Heart left ventricle (tissue), 16 donors: Measurements from ENCODE around the gene CDC42EP3. TPM values are rescaled to one million over a fixed set of nuclear protein-coding genes. Genes with fewer than 3 reads are reported as not detected.
A peak's percentile ranks its signal among the peaks of the same experiment; 100 is the strongest.

ENCODE experiments used
- ATAC-seq, 4 donors: fragments of 200-7000 bp; cut with Tn5 transposase; one replicate each; pipeline ENCODE4 v1.9.1; 2020 to 2022; ENCODE audit warnings: moderate library complexity in 4 of 4, mild to moderate bottlenecking in 3 of 4, moderate number of reproducible peaks in 1 of 4
- DNase-seq, 5 donors: peaks; one replicate each; pipeline ENCODE4 v3.0.0-alpha.2; 2020
- H3K27ac ChIP-seq, 12 donors: fragments of 200-600 bp; sonication (generic) in 4 of 12; one replicate each; pipeline versions ENCODE4 v1.5.0 to v1.8.0; 2016 to 2022; ENCODE audit warnings: mild to moderate bottlenecking in 2 of 12
- H3K27me3 ChIP-seq, 9 donors: fragments of 200-600 bp; sonication (generic) in 2 of 9; one replicate each; pipeline versions ENCODE4 v1.5.1 to v1.8.0; 2016 to 2022; ENCODE audit warnings: mild to moderate bottlenecking in 3 of 9
- H3K36me3 ChIP-seq, 9 donors: fragments of 200-600 bp; sonication (generic) in 2 of 9; one replicate each; pipeline versions ENCODE4 v1.5.0 to v1.8.0; 2018 to 2022; ENCODE audit warnings: mild to moderate bottlenecking in 2 of 9
- H3K4me1 ChIP-seq, 12 donors: fragments of 200-600 bp; sonication (generic) in 4 of 12; one replicate each; pipeline versions ENCODE4 v1.5.0 to v1.8.0; 2016 to 2022; ENCODE audit warnings: mild to moderate bottlenecking in 3 of 12
- H3K4me3 ChIP-seq, 12 donors: fragments of 200-600 bp; sonication (generic) in 4 of 12; one replicate each; pipeline versions ENCODE4 v1.5.0 to v1.8.0; 2017 to 2022; ENCODE audit warnings: mild to moderate bottlenecking in 9 of 12, moderate library complexity in 4 of 12
- H3K9me3 ChIP-seq, 12 donors: fragments of 200-600 bp; sonication (generic) in 4 of 12; one replicate each; pipeline versions ENCODE4 v1.5.0 to v1.8.0; 2016 to 2022; ENCODE audit warnings: mild to moderate bottlenecking in 1 of 12
- POLR2A ChIP-seq, 2 donors: fragments of 450-650 bp; IDR thresholded peaks; one replicate each; pipeline ENCODE4 v1.6.1; 2017; ENCODE audit warnings: antibody characterized with exemption in 2 of 2, mild to moderate bottlenecking in 2 of 2, moderate library complexity in 2 of 2
- WGBS, 4 donors: extraction: QIAGEN DNeasy Blood & Tissue Kit in 2 of 4; methylation state at CpG; one replicate each; pipeline versions ENCODE4 v1.1.5 to v1.1.7; 2013 to 2018; 5-methylcytosine and 5-hydroxymethylcytosine counted together
- intact Hi-C, 10 donors: fragments of 100-400 bp; cut with DNase I; formaldehyde crosslinking; loops; one replicate each; pipeline versions ENCODE4 v1.11.1 to v1.14.2; 2022
- polyA plus RNA-seq, 2 donors: library from polyadenylated mRNA; stranded (reverse); fragments of 200-250 nt; gene quantifications; one replicate each; pipeline ENCODE4 v1.2.3, GENCODE V29; 2013
- total RNA-seq, 9 donors: library from RNA; depleted of rRNA in 2 of 9; stranded (reverse); fragments of >200 nt in 2 of 9; fragmentation: NEBNext Ultra II Directional in 3 of 9; extraction: Animal tissue kit (Norgen Biotek cat#: 25700) in 3 of 9; gene quantifications; one replicate each; pipeline versions ENCODE4 v1.1.0 to v1.2.4, GENCODE V29; 2016 to 2023
- TF ChIP-seq, protein P1 (sequence below), 12 donors: fragments of 200-600 bp; sonication (generic) in 4 of 12; IDR thresholded peaks; one replicate each; pipeline versions ENCODE4 v1.5.0 to v1.8.0; 2018 to 2022; ENCODE audit warnings: antibody characterized with exemption in 12 of 12, mild to moderate bottlenecking in 5 of 12
- donor health status: ischemic (EF 13 %, LVEDD 7.1; RV severe dilation, severe dysfunction).
- donor health status: healthy with polysubstance abuse.
- donor health status: DM: no; HTN: yes; CAD: no.
- donor health status: DM: no; HTN: no; CAD: no.
- donor health status: ischemic (EF 25% LVEDD 6.9; RV normal size, moderate dysfunction).
- donor health status: ischemic (EF 25% LVEDD 5.7; RV mildly dilated, moderate dysfunction).
- donor health status: healthy.
- donor health status: DM: yes; HTN: yes; CAD: no.
- donor health status: ischemic (EF 35%, LVEDD 5.7; RV mildly dilated, moderate dysfunction).
- donor health status: nonischemic (EF 11% LVEDD 7.7; RV severe dilation, severe dysfunction).
- donor health status: DM: yes; HTN: yes; CAD: no.
- donor health status: PGD.
- donor health status: ischemic (EF 29% LVEDD 5.4; RV normal size, mild dysfunction).
- donor health status: nonischemic (EF 23%, LVEDD 6.1; RV moderate dilation, normal function).

The CDC42EP3 gene
- total and polyA plus RNA-seq, 11 donors, result 32.5 to 189 (median 111) TPM

DNA sequence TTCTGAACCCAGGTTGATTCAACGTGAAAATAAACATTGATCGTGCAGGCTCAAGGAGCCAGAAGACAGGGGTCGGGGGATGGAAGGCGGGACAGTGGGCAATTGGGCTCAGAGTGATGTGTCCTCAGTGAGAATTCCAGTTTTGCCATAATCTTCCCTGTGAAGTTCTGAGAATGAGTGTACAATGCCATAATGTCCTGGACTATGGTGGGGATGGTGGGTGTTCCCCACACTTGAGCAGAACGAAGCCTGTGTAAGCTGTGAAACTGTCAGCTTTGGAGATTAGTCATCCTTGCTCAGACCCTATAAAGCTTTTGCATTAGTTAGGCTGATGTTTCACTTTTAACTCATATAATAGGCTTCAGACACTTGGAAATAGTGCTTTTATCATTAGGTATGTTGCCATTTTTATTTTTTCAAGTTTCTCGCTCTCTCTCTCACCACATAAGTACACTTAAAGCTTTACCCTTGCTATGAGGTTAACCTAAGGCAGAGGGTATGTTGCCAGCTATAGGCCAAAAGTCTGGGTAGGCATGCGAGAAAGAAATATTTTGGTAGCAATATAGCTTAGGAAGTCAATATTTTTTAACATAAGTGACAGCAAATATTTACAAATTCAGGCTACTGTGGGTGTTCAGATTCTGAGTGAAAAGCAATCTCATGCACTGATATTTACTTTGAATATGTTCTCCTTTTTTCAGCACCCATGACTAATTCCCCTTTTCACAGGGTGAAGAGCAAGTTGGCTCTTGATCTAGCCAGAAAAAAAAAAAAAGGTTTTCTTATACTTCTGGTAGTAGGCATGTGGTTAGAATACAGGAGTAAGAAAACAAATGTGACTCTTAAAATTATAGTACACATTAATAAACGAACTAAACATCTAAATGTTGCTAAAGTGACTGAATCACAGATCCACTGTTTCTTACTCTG is 47.2 kb downstream of the CDC42EP3 start:
- ATAC-seq, result no peak
- no peak for TF ChIP-seq POLR2A (IDR thresholded peaks at IDR 0.05)
- TF ChIP-seq, protein P1, sequence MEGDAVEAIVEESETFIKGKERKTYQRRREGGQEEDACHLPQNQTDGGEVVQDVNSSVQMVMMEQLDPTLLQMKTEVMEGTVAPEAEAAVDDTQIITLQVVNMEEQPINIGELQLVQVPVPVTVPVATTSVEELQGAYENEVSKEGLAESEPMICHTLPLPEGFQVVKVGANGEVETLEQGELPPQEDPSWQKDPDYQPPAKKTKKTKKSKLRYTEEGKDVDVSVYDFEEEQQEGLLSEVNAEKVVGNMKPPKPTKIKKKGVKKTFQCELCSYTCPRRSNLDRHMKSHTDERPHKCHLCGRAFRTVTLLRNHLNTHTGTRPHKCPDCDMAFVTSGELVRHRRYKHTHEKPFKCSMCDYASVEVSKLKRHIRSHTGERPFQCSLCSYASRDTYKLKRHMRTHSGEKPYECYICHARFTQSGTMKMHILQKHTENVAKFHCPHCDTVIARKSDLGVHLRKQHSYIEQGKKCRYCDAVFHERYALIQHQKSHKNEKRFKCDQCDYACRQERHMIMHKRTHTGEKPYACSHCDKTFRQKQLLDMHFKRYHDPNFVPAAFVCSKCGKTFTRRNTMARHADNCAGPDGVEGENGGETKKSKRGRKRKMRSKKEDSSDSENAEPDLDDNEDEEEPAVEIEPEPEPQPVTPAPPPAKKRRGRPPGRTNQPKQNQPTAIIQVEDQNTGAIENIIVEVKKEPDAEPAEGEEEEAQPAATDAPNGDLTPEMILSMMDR (IDR thresholded peaks at IDR 0.05), result no peak
- H3K27me3 ChIP-seq, result no peaks in the 10 kb centered on the region
- intact Hi-C loops, result loop anchor here in 2 of 10 donors (10.0 kb wide), 2 partner anchors 99 to 209 kb away; no protein-coding TSS in a partner anchor
- no peaks in the 10 kb centered on the region for H3K36me3 ChIP-seq
- DNase-seq, result no peak
- 89 to 94% (median 93%) methylated on average over 8 of the region's 8 CpGs for WGBS, 4 donors
- H3K9me3 ChIP-seq, result no peaks in the 10 kb centered on the region
- H3K4me3 ChIP-seq, result no peak overlapping the region
- peaks cover 0 to 40% (median 11%) of the 10 kb centered on the region in 12 donors for H3K4me1 ChIP-seq
- peak overlapping the region in 1 of 12 donors; percentile 78 for H3K27ac ChIP-seq

DNA sequence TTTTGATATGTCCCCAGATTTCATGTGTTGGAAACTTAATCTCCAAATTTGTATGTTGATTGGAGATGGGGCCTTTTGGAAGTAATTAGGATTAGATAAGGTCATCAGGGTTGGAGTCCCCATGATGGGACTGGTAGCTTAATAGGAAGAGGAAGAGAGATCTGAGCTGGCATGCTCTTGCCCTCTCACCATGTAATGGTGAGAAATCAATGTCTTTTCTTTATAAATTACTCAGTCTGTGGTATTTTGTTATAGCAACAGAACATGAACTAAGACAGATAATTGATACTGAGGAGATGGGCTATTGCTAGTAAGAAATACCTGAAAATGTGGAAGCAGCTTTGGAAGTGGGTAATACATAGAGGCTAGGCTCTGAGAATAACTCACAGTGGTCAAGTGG is 48.0 kb downstream of the CDC42EP3 start:
- no peak for ATAC-seq
- peaks cover 0 to 40% (median 10%) of the 10 kb centered on the region in 12 donors for H3K4me1 ChIP-seq
- no peaks in the 10 kb centered on the region for H3K36me3 ChIP-seq
- DNase-seq, result no peak
- intact Hi-C loops, result loop anchor here in 2 of 10 donors (10.0 kb wide), 2 partner anchors 99 to 209 kb away; no protein-coding TSS in a partner anchor
- no peak overlapping the region for H3K4me3 ChIP-seq
- TF ChIP-seq, protein P1 (IDR thresholded peaks at IDR 0.05), result no peak
- TF ChIP-seq POLR2A (IDR thresholded peaks at IDR 0.05), result no peak
- H3K27ac ChIP-seq, result peak overlapping the region in 1 of 12 donors; percentile 78
- no peaks in the 10 kb centered on the region for H3K9me3 ChIP-seq
- no peaks in the 10 kb centered on the region for H3K27me3 ChIP-seq

DNA sequence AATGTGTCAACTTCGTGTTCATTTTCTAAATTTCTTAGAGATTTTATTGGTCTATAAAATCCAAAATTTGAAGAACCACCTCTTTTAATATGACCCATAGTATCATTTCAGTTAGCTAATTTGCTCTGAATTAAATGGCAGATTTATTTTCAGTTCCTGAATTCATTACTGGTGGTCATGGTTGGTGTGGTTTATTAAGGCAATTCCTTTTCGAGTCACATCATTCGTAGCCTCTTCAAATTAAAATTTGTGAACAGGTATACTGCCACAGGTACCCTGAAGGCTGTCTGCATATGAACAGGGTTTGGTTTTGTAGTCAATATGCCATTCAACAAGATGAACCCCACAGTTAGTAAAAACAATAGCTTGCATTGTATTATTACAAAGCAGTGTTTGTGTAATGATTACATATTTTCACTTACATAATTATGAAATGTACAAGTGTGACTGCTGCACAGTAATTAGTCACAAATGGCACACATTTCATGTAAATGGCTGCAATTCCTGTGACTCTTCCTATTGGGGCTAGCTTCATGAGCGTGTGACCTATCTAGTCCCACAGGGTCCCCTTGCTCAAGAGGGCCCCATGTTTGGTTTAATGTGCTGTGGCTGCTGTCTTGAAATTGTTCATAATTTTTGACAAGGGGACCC is 48.9 kb downstream of the CDC42EP3 start:
- 92 to 97% (median 95%) methylated on average over 4 of the region's 4 CpGs for WGBS, 4 donors
- DNase-seq (no peak), ATAC-seq (no peak)
- no peak overlapping the region for H3K4me3 ChIP-seq
- peaks cover 0 to 42% (median 10%) of the 10 kb centered on the region in 12 donors for H3K4me1 ChIP-seq
- intact Hi-C loops, result loop anchor here in 2 of 10 donors (10.0 kb wide), 2 partner anchors 98 to 208 kb away; no protein-coding TSS in a partner anchor
- no peaks in the 10 kb centered on the region for H3K36me3 ChIP-seq
- H3K27ac ChIP-seq, result no peak overlapping the region
- H3K27me3 ChIP-seq, result no peaks in the 10 kb centered on the region
- H3K9me3 ChIP-seq, result no peaks in the 10 kb centered on the region
- TF ChIP-seq, protein P1 (IDR thresholded peaks at IDR 0.05), result no peak
- no peak for TF ChIP-seq POLR2A (IDR thresholded peaks at IDR 0.05)

DNA sequence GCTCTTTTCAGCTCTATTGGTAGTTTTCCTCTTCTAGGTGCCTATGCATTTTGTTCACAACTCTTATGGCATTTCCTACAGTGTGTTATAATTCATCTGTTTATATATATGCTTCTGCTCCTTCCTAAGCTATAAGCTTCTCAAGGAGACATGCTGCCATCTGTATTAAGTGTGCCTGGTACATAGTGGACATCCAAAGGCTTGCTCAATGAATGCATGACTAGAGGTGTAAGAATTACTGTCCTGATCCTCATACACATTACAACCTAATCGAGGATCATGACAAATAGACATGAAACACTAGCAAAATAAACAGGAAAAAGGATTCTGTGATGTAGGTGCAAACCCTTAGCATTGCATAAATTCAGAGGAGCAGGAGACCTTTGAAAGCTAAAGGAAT is 50.2 kb downstream of the CDC42EP3 start:
- H3K4me1 ChIP-seq, result peaks cover 0 to 45% (median 12%) of the 10 kb centered on the region in 12 donors
- H3K27ac ChIP-seq, result no peak overlapping the region
- no peaks in the 10 kb centered on the region for H3K36me3 ChIP-seq
- no peaks in the 10 kb centered on the region for H3K27me3 ChIP-seq
- H3K9me3 ChIP-seq, result no peaks in the 10 kb centered on the region
- ATAC-seq (no peak), DNase-seq (no peak)
- no peak overlapping the region for H3K4me3 ChIP-seq
- intact Hi-C loops, result loop anchor here in 2 of 10 donors (10.0 kb wide), 2 partner anchors 96 to 206 kb away; no protein-coding TSS in a partner anchor
- WGBS, 4 donors, result 78 to 94% (median 82%) methylated on average over 1 of the region's 1 CpG
- TF ChIP-seq POLR2A (IDR thresholded peaks at IDR 0.05), result no peak
- TF ChIP-seq, protein P1 (IDR thresholded peaks at IDR 0.05), result no peak
